A673 (cell line): ENCODE data around the gene ZNF680. TPM values are rescaled to one million over a fixed set of nuclear protein-coding genes. Genes with fewer than 3 reads are reported as not detected.

ENCODE experiments used
- BruUV-seq: library from RNA; stranded (reverse); fragments of 400-500 nt; replicated peaks from 2 replicates; lab custom pipeline; 2021; lab: Mats Ljungman, UMichigan
- CTCF ChIA-PET: fragments of 300-600 bp; sonication (Branson Sonifier 250); formaldehyde crosslinking; loops from one replicate; lab custom pipeline; 2022; ENCODE audit warnings: antibody characterized with exemption; lab: Charles Lee
- POLR2A ChIA-PET: fragments of 300-600 bp; sonication (Branson Sonifier 250); formaldehyde crosslinking; loops from one replicate; lab custom pipeline; 2022; ENCODE audit warnings: antibody characterized with exemption; ENCODE audit not compliant: low non-redundant PET; lab: Charles Lee
- DNase-seq: peaks from one replicate; pipeline ENCODE4 v3.0.0-alpha.2; 2015; ENCODE audit warnings: low spot score
- H3K27ac ChIP-seq: fragments of 200-600 bp; sonication (generic); 2 replicates; pipeline ENCODE4 v1.5.1; 2016; ENCODE audit warnings: mixed run types, low read depth, mild to moderate bottlenecking, mixed read lengths, antibody characterized with exemption, low read length; ENCODE audit not compliant: poor library complexity, severe bottlenecking
- H3K27me3 ChIP-seq: fragments of 200-600 bp; sonication (generic); replicated peaks from 2 replicates; pipeline ENCODE4 v1.6.1; 2017; ENCODE audit warnings: mixed run types, low read depth, mild to moderate bottlenecking, mixed read lengths, antibody characterized with exemption, low read length; ENCODE audit not compliant: insufficient read depth, poor library complexity
- H3K36me3 ChIP-seq: fragments of 200-600 bp; sonication (generic); 2 replicates; pipeline ENCODE4 v1.6.1; 2016; ENCODE audit warnings: mixed run types, mild to moderate bottlenecking, mixed read lengths, antibody characterized with exemption, low read length; ENCODE audit not compliant: insufficient read depth, poor library complexity, severe bottlenecking
- H3K4me1 ChIP-seq: fragments of 200-600 bp; sonication (generic); 2 replicates; pipeline ENCODE4 v1.6.1; 2017; ENCODE audit warnings: mixed run types, mild to moderate bottlenecking, mixed read lengths, antibody characterized with exemption, low read length; ENCODE audit not compliant: insufficient read depth, poor library complexity, severe bottlenecking
- H3K4me3 ChIP-seq: fragments of 200-600 bp; sonication (generic); 2 replicates; pipeline ENCODE4 v1.5.1; 2016; ENCODE audit warnings: low read depth, mixed run types, mild to moderate bottlenecking, mixed read lengths, low read length; ENCODE audit not compliant: poor library complexity, severe bottlenecking
- H3K9me3 ChIP-seq: fragments of 200-600 bp; sonication (generic); 2 replicates; pipeline ENCODE4 v1.6.1; 2016; ENCODE audit warnings: mixed run types, low read depth, mild to moderate bottlenecking, mixed read lengths, antibody characterized with exemption, low read length; ENCODE audit not compliant: poor library complexity, severe bottlenecking
- CTCF ChIP-seq: fragments of 300-800, 200-600 bp; sonication (generic); conservative IDR thresholded peaks from 2 replicates; pipeline ENCODE4 v1.5.1; 2017; ENCODE audit warnings: low read depth, mild to moderate bottlenecking, antibody characterized with exemption, low read length, moderate library complexity, mixed read lengths
- EZH2 ChIP-seq: fragments of 200-600 bp; sonication (generic); IDR thresholded peaks from 2 replicates; pipeline ENCODE4 v1.6.1; 2017; ENCODE audit warnings: borderline replicate concordance, low read depth, mild to moderate bottlenecking, mixed read lengths, antibody characterized with exemption, low read length; ENCODE audit not compliant: poor library complexity, severe bottlenecking
- intact Hi-C: fragments of 100-400 bp; cut with micrococcal nuclease; formaldehyde crosslinking; loops from one replicate; pipeline ENCODE4 v1.10.0; 2022; ENCODE audit not compliant: unreplicated experiment
- total RNA-seq: library from RNA; stranded (reverse); gene quantifications from 2 replicates; pipeline ENCODE4 v1.2.3, GENCODE V29; 2021

ZNF680 gene
- total RNA-seq, 1 experiment from 2014 or later = 10.2 TPM

DNA sequence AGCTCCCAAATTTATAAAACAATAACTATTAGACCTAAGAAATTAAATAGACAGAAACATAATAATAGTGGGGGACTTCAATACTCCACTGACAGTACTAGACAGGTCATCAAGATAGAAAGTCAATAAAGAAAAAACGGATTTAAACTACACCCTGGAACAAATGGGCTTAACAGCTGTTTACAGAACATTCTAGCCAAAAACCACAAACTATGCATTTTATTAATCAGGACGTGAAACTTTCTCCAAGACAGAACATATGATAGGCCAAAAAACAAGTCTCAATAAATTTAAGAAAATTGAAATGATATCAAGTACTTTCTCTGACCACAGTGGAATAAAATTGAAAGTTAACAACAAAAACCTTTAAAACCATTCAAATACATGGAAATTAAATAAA is 46.4 kb downstream of the ZNF680 start:
- no peaks in the 10 kb centered on the region for H3K27me3 ChIP-seq
- no peaks in the 10 kb centered on the region for H3K4me1 ChIP-seq
- H3K27ac ChIP-seq = no peak overlapping the region
- H3K4me3 ChIP-seq = no peak overlapping the region
- POLR2A ChIA-PET = no interaction called here
- intact Hi-C loops = no loop called here
- TF ChIP-seq EZH2 = no peak
- no peak for TF ChIP-seq CTCF
- no TSS peak for BruUV-seq
- CTCF ChIA-PET = no interaction called here
- H3K36me3 ChIP-seq = peaks cover 9% of the 10 kb centered on the region
- peaks cover 77% of the 10 kb centered on the region for H3K9me3 ChIP-seq
- no peak for DNase-seq

GRCh38 chr7:64515781-64516180 is 47.1 kb downstream of the ZNF680 start:
- ChIA-PET POLR2A (no interaction called here), CTCF (no interaction called here)
- H3K36me3 ChIP-seq = peaks cover 2% of the 10 kb centered on the region
- TF ChIP-seq EZH2 (no peak), CTCF (no peak)
- DNase-seq = no peak
- H3K27me3 ChIP-seq = no peaks in the 10 kb centered on the region
- no TSS peak for BruUV-seq
- H3K4me1 ChIP-seq = no peaks in the 10 kb centered on the region
- H3K4me3 ChIP-seq = no peak overlapping the region
- no peak overlapping the region for H3K27ac ChIP-seq
- H3K9me3 ChIP-seq = peaks cover 71% of the 10 kb centered on the region
- intact Hi-C loops = no loop called here

DNA sequence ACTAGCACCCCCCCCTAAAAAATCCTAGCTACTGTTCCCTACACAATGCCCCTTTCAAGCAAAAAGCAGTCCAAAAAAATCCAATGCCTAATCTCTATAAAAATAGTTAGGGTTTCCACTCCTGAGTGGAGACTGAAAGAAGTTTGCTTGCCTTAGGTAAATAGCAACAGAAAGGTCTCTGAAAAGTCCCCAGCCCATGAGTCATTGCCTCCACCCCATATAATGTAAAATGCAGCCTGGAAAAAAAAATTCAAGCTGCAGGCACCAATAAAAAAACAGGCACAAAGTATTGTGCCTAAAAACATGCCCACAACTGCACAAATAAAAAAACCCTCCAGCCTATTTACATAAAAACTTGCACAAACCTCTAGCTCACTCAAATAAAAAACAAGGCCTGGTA is 47.5 kb downstream of the ZNF680 start:
- ChIA-PET CTCF (no interaction called here), POLR2A (no interaction called here)
- BruUV-seq = no TSS peak
- DNase-seq = no peak
- Histone ChIP-seq H3K27me3 (no peaks in the 10 kb centered on the region), H3K9me3 (peaks cover 66% of the 10 kb centered on the region), H3K27ac (no peak overlapping the region), H3K4me1 (no peaks in the 10 kb centered on the region), H3K4me3 (no peak overlapping the region), H3K36me3 (no peaks in the 10 kb centered on the region)
- intact Hi-C loops = no loop called here
- TF ChIP-seq CTCF = no peak
- TF ChIP-seq EZH2 = no peak
